ENCODE data around the gene ANKS1B. TPM values are rescaled to one million over a fixed set of nuclear protein-coding genes. Genes with fewer than 3 reads are reported as not detected.

ANKS1B gene
- total RNA-seq, 1 experiment from 2014 or later: 9.7 TPM

DNA sequence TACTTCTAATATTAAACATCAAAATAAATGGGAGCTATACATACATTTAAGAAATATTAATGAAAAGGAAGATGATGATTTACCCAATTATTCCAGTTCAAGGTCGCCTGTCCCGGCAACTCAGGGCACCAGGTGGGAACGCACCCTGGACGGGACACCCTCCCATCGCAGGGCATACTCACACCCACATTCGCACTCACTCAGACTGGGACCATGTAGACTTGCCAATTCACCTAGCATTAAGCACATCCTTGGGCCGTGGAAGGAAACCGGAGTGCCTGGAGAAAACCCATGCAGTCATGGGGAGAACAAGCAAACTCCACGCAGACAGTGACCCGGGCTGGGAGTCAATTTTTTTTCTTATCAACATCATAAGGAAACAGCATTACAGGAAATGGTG, 864.8 kb downstream of the ANKS1B start:
- Histone ChIP-seq H3K4me3 (ENCODE audit: low read depth in 2 of 2, low read length in 2 of 2) (no peak overlapping the region), H3K27me3 (ENCODE audit: control insufficient read depth, insufficient read depth, low read length) (no peaks in the 10 kb centered on the region), H3K9me3 (ENCODE audit: control insufficient read depth, insufficient read depth, low read depth, low read length) (no peaks in the 10 kb centered on the region), H3K36me3 (ENCODE audit: control insufficient read depth, insufficient read depth, low read length) (no peaks in the 10 kb centered on the region), H3K27ac (ENCODE audit: low read length) (no peak overlapping the region), H3K4me1 (ENCODE audit: control insufficient read depth, insufficient read depth, low read length) (no peaks in the 10 kb centered on the region)
- TF ChIP-seq, protein P1, sequence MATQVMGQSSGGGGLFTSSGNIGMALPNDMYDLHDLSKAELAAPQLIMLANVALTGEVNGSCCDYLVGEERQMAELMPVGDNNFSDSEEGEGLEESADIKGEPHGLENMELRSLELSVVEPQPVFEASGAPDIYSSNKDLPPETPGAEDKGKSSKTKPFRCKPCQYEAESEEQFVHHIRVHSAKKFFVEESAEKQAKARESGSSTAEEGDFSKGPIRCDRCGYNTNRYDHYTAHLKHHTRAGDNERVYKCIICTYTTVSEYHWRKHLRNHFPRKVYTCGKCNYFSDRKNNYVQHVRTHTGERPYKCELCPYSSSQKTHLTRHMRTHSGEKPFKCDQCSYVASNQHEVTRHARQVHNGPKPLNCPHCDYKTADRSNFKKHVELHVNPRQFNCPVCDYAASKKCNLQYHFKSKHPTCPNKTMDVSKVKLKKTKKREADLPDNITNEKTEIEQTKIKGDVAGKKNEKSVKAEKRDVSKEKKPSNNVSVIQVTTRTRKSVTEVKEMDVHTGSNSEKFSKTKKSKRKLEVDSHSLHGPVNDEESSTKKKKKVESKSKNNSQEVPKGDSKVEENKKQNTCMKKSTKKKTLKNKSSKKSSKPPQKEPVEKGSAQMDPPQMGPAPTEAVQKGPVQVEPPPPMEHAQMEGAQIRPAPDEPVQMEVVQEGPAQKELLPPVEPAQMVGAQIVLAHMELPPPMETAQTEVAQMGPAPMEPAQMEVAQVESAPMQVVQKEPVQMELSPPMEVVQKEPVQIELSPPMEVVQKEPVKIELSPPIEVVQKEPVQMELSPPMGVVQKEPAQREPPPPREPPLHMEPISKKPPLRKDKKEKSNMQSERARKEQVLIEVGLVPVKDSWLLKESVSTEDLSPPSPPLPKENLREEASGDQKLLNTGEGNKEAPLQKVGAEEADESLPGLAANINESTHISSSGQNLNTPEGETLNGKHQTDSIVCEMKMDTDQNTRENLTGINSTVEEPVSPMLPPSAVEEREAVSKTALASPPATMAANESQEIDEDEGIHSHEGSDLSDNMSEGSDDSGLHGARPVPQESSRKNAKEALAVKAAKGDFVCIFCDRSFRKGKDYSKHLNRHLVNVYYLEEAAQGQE (IDR thresholded peaks at IDR 0.05; ENCODE audit: insufficient read depth in 1 of 2, low read depth in 2 of 2, low read length in 1 of 2): no peak
- TF ChIP-seq, protein P2, sequence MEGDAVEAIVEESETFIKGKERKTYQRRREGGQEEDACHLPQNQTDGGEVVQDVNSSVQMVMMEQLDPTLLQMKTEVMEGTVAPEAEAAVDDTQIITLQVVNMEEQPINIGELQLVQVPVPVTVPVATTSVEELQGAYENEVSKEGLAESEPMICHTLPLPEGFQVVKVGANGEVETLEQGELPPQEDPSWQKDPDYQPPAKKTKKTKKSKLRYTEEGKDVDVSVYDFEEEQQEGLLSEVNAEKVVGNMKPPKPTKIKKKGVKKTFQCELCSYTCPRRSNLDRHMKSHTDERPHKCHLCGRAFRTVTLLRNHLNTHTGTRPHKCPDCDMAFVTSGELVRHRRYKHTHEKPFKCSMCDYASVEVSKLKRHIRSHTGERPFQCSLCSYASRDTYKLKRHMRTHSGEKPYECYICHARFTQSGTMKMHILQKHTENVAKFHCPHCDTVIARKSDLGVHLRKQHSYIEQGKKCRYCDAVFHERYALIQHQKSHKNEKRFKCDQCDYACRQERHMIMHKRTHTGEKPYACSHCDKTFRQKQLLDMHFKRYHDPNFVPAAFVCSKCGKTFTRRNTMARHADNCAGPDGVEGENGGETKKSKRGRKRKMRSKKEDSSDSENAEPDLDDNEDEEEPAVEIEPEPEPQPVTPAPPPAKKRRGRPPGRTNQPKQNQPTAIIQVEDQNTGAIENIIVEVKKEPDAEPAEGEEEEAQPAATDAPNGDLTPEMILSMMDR (IDR thresholded peaks at IDR 0.05): no peak
- TF ChIP-seq SIN3A (IDR thresholded peaks at IDR 0.05; ENCODE audit: borderline replicate concordance, insufficient read depth, low read depth, low read length) (no peak), POLR2AphosphoS5 (IDR thresholded peaks at IDR 0.05; ENCODE audit: low read depth, low read length) (no peak), TCF7L2 (IDR thresholded peaks at IDR 0.05; ENCODE audit: low read depth, low read length) (no peak)
- no peak for ATAC-seq
- ChIA-PET POLR2A (no interaction called here), CTCF (no interaction called here)
- intact Hi-C loops (cut with micrococcal nuclease; ENCODE audit: unreplicated experiment): no loop called here
- BruUV-seq (replicated peaks): no TSS peak
- DNase-seq (ENCODE audit: low read depth, low spot score): no peak
- in situ Hi-C loops (cut with HindIII; ENCODE audit: low pct_unique_long_range_greater_than_20kb, low sequenced_read_pairs): no loop called here

DNA sequence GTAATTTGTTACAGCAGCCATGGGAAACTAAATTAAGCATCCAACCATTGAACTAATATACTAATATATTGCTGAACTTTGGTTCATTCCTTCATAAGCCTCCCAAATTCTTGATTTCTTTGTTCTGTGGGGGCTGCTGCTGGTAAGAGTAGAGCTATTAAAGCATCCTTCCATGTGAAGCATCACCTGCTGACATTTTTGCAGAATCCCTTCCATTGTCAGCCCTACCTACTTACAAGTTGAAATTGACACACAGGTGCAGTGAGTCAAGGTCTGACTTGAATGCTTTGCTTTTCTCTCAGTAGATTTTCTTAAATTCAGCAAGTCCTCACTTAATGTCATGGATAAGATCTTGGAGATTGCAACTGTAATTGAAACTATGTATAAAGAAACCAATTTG, 865.3 kb downstream of the ANKS1B start:
- BruUV-seq (replicated peaks): no TSS peak
- H3K36me3 ChIP-seq (ENCODE audit: control insufficient read depth, insufficient read depth, low read length): no peaks in the 10 kb centered on the region
- H3K4me3 ChIP-seq (ENCODE audit: low read depth in 2 of 2, low read length in 2 of 2): no peak overlapping the region
- no peaks in the 10 kb centered on the region for H3K27me3 ChIP-seq (ENCODE audit: control insufficient read depth, insufficient read depth, low read length)
- ChIA-PET CTCF (no interaction called here), POLR2A (no interaction called here)
- no peak for DNase-seq (ENCODE audit: low read depth, low spot score)
- H3K9me3 ChIP-seq (ENCODE audit: control insufficient read depth, insufficient read depth, low read depth, low read length): no peaks in the 10 kb centered on the region
- H3K27ac ChIP-seq (ENCODE audit: low read length): no peak overlapping the region
- intact Hi-C loops (cut with micrococcal nuclease; ENCODE audit: unreplicated experiment): no loop called here
- in situ Hi-C loops (cut with HindIII; ENCODE audit: low pct_unique_long_range_greater_than_20kb, low sequenced_read_pairs): no loop called here
- no peak for ATAC-seq
- TF ChIP-seq POLR2AphosphoS5 (IDR thresholded peaks at IDR 0.05; ENCODE audit: low read depth, low read length) (no peak), TCF7L2 (IDR thresholded peaks at IDR 0.05; ENCODE audit: low read depth, low read length) (no peak), SIN3A (IDR thresholded peaks at IDR 0.05; ENCODE audit: borderline replicate concordance, insufficient read depth, low read depth, low read length) (no peak)
- TF ChIP-seq, protein P1 (IDR thresholded peaks at IDR 0.05; ENCODE audit: insufficient read depth in 1 of 2, low read depth in 2 of 2, low read length in 1 of 2): no peak
- TF ChIP-seq, protein P2 (IDR thresholded peaks at IDR 0.05): no peak
- H3K4me1 ChIP-seq (ENCODE audit: control insufficient read depth, insufficient read depth, low read length): no peaks in the 10 kb centered on the region
